OCI-LY7 (cell line): Measurements from ENCODE around the gene EVI5.
"Not testable (repeated sequence)": the region's sequence is repeated elsewhere in the genome, so short reads cannot be mapped to it uniquely, and the experiment has no call there.

Source experiments
- CTCF ChIP-seq: fragments of 200-600 bp; sonication (generic); conservative IDR thresholded peaks from 2 replicates; pipeline ENCODE4 v1.5.1; 2014; ENCODE audit warnings: mild to moderate bottlenecking, antibody characterized with exemption, low read length, moderate library complexity, mixed read lengths
- EZH2phosphoT487 ChIP-seq: fragments of 200-600 bp; sonication (generic); IDR thresholded peaks from 2 replicates; pipeline ENCODE4 v1.6.1; 2018; ENCODE audit warnings: low read depth, borderline replicate concordance, mild to moderate bottlenecking, mixed run types, antibody characterized with exemption, low read length, moderate library complexity, mixed read lengths

- TF ChIP-seq CTCF, EZH2phosphoT487: not testable (repeated sequence)
Observed at GRCh38 chr1:92723713-92724112, 61.2 kb downstream of the EVI5 start.
